KMS-11 (cell line): ENCODE data around the gene ZFR.

Experiments
- H2AFZ ChIP-seq: fragments of 200-600 bp; sonication (generic); 2 replicates; pipeline ENCODE4 v1.6.1; 2016; ENCODE audit warnings: antibody characterized with exemption, mixed run types, low read depth
- H3K27ac ChIP-seq: fragments of 200-600 bp; sonication (generic); 2 replicates; pipeline ENCODE4 v1.6.1; 2016; ENCODE audit warnings: mild to moderate bottlenecking, mixed run types
- H3K27me3 ChIP-seq: fragments of 200-600 bp; sonication (generic); 2 replicates; pipeline ENCODE4 v1.6.1; 2017; ENCODE audit warnings: mild to moderate bottlenecking, low read depth, mixed run types, moderate library complexity; ENCODE audit not compliant: insufficient read depth
- H3K36me3 ChIP-seq: fragments of 200-600 bp; sonication (generic); 2 replicates; pipeline ENCODE4 v1.6.1; 2017; ENCODE audit warnings: mild to moderate bottlenecking, mixed run types; ENCODE audit not compliant: insufficient read depth
- H3K4me1 ChIP-seq: fragments of 200-600 bp; sonication (generic); 2 replicates; pipeline ENCODE4 v1.6.1; 2016; ENCODE audit warnings: mild to moderate bottlenecking, low read depth, mixed run types; ENCODE audit not compliant: poor library complexity, severe bottlenecking
- H3K4me2 ChIP-seq: fragments of 200-600 bp; sonication (generic); 2 replicates; pipeline ENCODE4 v1.7.0; 2016; ENCODE audit warnings: mild to moderate bottlenecking, mixed run types
- H3K4me3 ChIP-seq: fragments of 200-600 bp; sonication (generic); IDR thresholded peaks from 2 replicates; pipeline ENCODE4 v1.6.1; 2017; ENCODE audit warnings: low read depth, low read length, mixed read lengths; ENCODE audit not compliant: insufficient read depth
- H3K79me2 ChIP-seq: fragments of 200-600 bp; sonication (generic); 2 replicates; pipeline ENCODE4 v1.6.1; 2016; ENCODE audit warnings: low read depth, mixed run types; ENCODE audit not compliant: insufficient read depth
- H3K9ac ChIP-seq: fragments of 200-600 bp; sonication (generic); 2 replicates; pipeline ENCODE4 v1.6.1; 2016; ENCODE audit warnings: mild to moderate bottlenecking, mixed run types
- H4K20me1 ChIP-seq: fragments of 200-600 bp; sonication (generic); 2 replicates; pipeline ENCODE4 v1.6.1; 2016; ENCODE audit warnings: mild to moderate bottlenecking, mixed run types; ENCODE audit not compliant: insufficient read depth
- TF ChIP-seq, protein P1 (sequence below): fragments of 200-600 bp; sonication (generic); conservative IDR thresholded peaks from 2 replicates; pipeline ENCODE4 v1.6.1; 2017; ENCODE audit warnings: low read depth, mild to moderate bottlenecking, antibody characterized with exemption, low read length, moderate library complexity, mixed read lengths

The ZFR gene

DNA sequence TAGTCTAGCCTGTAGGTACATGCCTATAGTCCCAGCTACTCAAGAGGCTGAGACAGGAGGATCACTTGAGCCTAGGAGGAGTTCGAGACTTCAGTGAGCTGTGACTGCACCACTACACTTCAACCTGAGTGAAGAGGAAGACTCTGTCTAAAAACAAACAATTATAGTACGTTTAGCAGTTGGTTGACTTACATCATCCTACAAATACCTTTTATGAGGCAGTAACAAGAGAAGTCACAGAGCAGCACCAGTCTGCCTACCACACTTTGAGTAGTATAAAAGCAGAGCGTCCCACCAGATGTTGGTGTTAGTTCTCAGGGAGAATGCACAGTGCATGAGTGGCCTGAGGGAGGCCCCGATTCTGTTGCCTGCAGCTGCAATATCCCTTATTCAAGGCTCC lies 16.1 kb downstream of the ZFR start:
- H3K9ac ChIP-seq: no peak overlapping the region
- H3K79me2 ChIP-seq: peaks cover 88% of the 10 kb centered on the region
- no peaks in the 10 kb centered on the region for H4K20me1 ChIP-seq
- H3K4me3 ChIP-seq: no peak overlapping the region
- peaks cover 9% of the 10 kb centered on the region; the same call in 1 of the 2 replicates for H3K36me3 ChIP-seq
- H3K4me1 ChIP-seq: peaks cover 20% of the 10 kb centered on the region
- H3K27ac ChIP-seq: no peak overlapping the region
- TF ChIP-seq, protein P1, sequence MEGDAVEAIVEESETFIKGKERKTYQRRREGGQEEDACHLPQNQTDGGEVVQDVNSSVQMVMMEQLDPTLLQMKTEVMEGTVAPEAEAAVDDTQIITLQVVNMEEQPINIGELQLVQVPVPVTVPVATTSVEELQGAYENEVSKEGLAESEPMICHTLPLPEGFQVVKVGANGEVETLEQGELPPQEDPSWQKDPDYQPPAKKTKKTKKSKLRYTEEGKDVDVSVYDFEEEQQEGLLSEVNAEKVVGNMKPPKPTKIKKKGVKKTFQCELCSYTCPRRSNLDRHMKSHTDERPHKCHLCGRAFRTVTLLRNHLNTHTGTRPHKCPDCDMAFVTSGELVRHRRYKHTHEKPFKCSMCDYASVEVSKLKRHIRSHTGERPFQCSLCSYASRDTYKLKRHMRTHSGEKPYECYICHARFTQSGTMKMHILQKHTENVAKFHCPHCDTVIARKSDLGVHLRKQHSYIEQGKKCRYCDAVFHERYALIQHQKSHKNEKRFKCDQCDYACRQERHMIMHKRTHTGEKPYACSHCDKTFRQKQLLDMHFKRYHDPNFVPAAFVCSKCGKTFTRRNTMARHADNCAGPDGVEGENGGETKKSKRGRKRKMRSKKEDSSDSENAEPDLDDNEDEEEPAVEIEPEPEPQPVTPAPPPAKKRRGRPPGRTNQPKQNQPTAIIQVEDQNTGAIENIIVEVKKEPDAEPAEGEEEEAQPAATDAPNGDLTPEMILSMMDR: no peak
- H3K4me2 ChIP-seq: no peak overlapping the region
- H3K27me3 ChIP-seq: no peaks in the 10 kb centered on the region
- no peak overlapping the region for H2AFZ ChIP-seq

DNA sequence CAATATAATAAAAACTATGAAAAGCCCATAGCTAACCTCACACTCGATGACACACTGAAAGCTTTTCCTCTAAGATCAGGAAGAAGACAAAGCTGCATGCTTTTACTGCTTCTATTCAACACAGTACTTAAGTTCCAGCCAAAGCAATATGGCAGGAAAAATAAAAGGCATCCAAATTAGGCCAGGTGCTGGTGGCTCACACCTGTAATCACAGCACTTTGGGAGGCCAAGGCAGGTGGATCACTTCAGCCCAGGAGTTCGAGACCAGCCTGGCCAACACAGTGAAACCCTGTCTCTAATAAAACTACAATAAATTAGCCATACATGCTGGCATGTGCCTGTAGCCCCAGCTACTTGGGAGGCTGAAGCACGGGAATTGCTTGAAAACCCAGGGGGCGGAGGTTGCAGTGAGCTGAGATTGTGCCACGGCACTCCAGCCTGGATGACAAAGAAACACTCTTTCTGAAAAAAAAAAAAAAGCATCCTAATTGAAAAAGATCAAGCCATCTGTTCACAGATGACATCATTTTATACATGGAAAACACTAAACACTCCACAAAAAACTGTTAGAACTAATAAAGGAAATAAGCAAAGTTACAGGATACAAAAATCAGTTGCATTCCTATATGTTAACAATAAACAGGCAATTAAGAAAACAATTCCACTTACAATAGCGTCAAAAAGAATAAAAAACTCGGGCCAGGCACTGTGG lies 17.9 kb downstream of the ZFR start:
- no peaks in the 10 kb centered on the region for H4K20me1 ChIP-seq
- no peak overlapping the region for H3K27ac ChIP-seq
- H3K4me1 ChIP-seq: peaks cover 37% of the 10 kb centered on the region
- no peak overlapping the region for H3K4me2 ChIP-seq
- TF ChIP-seq, protein P1: no peak
- no peak overlapping the region for H3K9ac ChIP-seq
- H3K27me3 ChIP-seq: no peaks in the 10 kb centered on the region
- peaks cover 9% of the 10 kb centered on the region; the same call in 1 of the 2 replicates for H3K36me3 ChIP-seq
- no peak overlapping the region for H2AFZ ChIP-seq
- no peak overlapping the region for H3K4me3 ChIP-seq
- H3K79me2 ChIP-seq: peaks cover 89% of the 10 kb centered on the region

- no peak overlapping the region for H3K4me3 ChIP-seq
- TF ChIP-seq, protein P1: no peak
- H3K27me3 ChIP-seq: no peaks in the 10 kb centered on the region
- peaks cover 49% of the 10 kb centered on the region for H3K4me1 ChIP-seq
- no peak overlapping the region for H2AFZ ChIP-seq
- H3K4me2 ChIP-seq: no peak overlapping the region
- H3K79me2 ChIP-seq: peaks cover 91% of the 10 kb centered on the region
- H3K27ac ChIP-seq: no peak overlapping the region
- peaks cover 9% of the 10 kb centered on the region; the same call in 1 of the 2 replicates for H3K36me3 ChIP-seq
- no peak overlapping the region for H3K9ac ChIP-seq
- 0 out of 2 replicates have a peak, but pooled peaks cover 4% of the 10 kb centered on the region for H4K20me1 ChIP-seq
Observed at GRCh38 chr5:32422697-32423096, 21.8 kb downstream of the ZFR start.

DNA sequence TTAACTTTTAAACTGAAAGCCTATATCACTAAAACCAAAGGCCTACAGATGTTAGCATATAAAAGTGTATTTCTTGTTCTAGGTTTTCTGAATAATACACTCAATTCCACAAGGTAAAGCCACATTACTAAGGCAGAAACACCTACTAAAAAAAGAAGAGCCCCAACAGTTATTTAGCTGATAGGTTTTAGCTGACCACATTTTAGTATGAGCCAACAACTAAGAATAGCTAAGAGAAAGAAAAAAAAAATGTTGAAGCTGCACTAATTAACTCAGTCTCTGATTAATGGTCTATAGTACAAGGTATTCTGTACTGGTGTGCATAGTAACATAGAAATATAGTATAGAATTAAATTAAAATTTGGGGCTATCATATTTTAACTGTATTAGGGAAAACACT lies 23.5 kb downstream of the ZFR start:
- H3K4me2 ChIP-seq: peak overlapping the region; percentile 54
- H3K36me3 ChIP-seq: peaks cover 1% of the 10 kb centered on the region; the same call in 1 of the 2 replicates
- 0 out of 2 replicates have a peak, but pooled peaks cover 4% of the 10 kb centered on the region for H4K20me1 ChIP-seq

More for the DNA sequence above, 23.5 kb downstream of the ZFR start:
- H3K27ac ChIP-seq: peak overlapping the region; percentile 17; the same call in 1 of the 2 replicates
- no peaks in the 10 kb centered on the region for H3K27me3 ChIP-seq
- TF ChIP-seq, protein P1: no peak
- H3K9ac ChIP-seq: no peak overlapping the region
- H3K4me3 ChIP-seq: no peak overlapping the region
- H3K4me1 ChIP-seq: peaks cover 49% of the 10 kb centered on the region
- no peak overlapping the region for H2AFZ ChIP-seq
- H3K79me2 ChIP-seq: peaks cover 75% of the 10 kb centered on the region
